ENCODE measurements around the gene DNAJC5.
A peak's percentile ranks its signal among the peaks of the same experiment; 100 is the strongest.

DNAJC5 gene

GRCh38 chr20:63885264-63886053 lies 9.5 kb upstream of the DNAJC5 start:
- no peak for DNase-seq

- DNase-seq, result no peak
Measured at GRCh38 chr20:63886054-63886419, 8.9 kb upstream of the DNAJC5 start.

- DNase-seq, result no peak
Measured at GRCh38 chr20:63886921-63887320, 8.0 kb upstream of the DNAJC5 start.

GRCh38 chr20:63889241-63890200 lies 5.4 kb upstream of the DNAJC5 start:
- no peak for DNase-seq

- DNase-seq, result no peak
Measured at GRCh38 chr20:63890201-63890576, 4.7 kb upstream of the DNAJC5 start.

GRCh38 chr20:63890616-63891015 lies 4.3 kb upstream of the DNAJC5 start:
- no peak for DNase-seq

GRCh38 chr20:63891061-63892002 lies 3.6 kb upstream of the DNAJC5 start:
- no peak for DNase-seq

GRCh38 chr20:63892402-63892801 lies 2.5 kb upstream of the DNAJC5 start:
- DNase-seq, result no peak

GRCh38 chr20:63893999-63894357 lies 948 bp upstream of the DNAJC5 start:
- no peak for DNase-seq

- no peak for DNase-seq
Measured at GRCh38 chr20:63895202-63895951, 451 bp downstream of the DNAJC5 start.

GRCh38 chr20:63895952-63896263 lies 982 bp downstream of the DNAJC5 start:
- no peak for DNase-seq

GRCh38 chr20:63896264-63897105 lies 1.6 kb downstream of the DNAJC5 start:
- peak; percentile 12 for DNase-seq

- no peak for DNase-seq
Measured at GRCh38 chr20:63897978-63898561, 3.1 kb downstream of the DNAJC5 start.

- DNase-seq, result no peak
Measured at GRCh38 chr20:63898882-63899558, 4.1 kb downstream of the DNAJC5 start.

GRCh38 chr20:63900413-63900812 lies 5.5 kb downstream of the DNAJC5 start:
- DNase-seq, result no peak

- DNase-seq, result no peak
Measured at GRCh38 chr20:63903796-63904561, 9.1 kb downstream of the DNAJC5 start.

- DNase-seq, result no peak
Measured at GRCh38 chr20:63908008-63908682, 13.2 kb downstream of the DNAJC5 start.

GRCh38 chr20:63911176-63911575 lies 16.2 kb downstream of the DNAJC5 start:
- no peak for DNase-seq

- no peak for DNase-seq
Measured at GRCh38 chr20:63913768-63914167, 18.8 kb downstream of the DNAJC5 start.

Measured in NCI-H526 treated with DMSO at 0.1 percent for 48 hours (cell line).